ENCODE results near the gene HMGCS2. TPM values are rescaled to one million over a fixed set of nuclear protein-coding genes. Genes with fewer than 3 reads are reported as not detected.

Gene HMGCS2
- total RNA-seq, 1 donor: not detected

GRCh38 chr1:119764220-119764619, 4.5 kb downstream of the HMGCS2 start:
- DNase-seq (ENCODE audit: low read depth in 2 of 3, low spot score in 2 of 3): no peak

GRCh38 chr1:119762953-119763352, 5.8 kb downstream of the HMGCS2 start:
- no peak for DNase-seq (ENCODE audit: low read depth in 2 of 3, low spot score in 2 of 3)

GRCh38 chr1:119762409-119762808, 6.3 kb downstream of the HMGCS2 start:
- no peak for DNase-seq (ENCODE audit: low read depth in 2 of 3, low spot score in 2 of 3)

- DNase-seq (ENCODE audit: low read depth in 2 of 3, low spot score in 2 of 3): no peak
Measured at GRCh38 chr1:119758584-119758983, 10.1 kb downstream of the HMGCS2 start.

DNA sequence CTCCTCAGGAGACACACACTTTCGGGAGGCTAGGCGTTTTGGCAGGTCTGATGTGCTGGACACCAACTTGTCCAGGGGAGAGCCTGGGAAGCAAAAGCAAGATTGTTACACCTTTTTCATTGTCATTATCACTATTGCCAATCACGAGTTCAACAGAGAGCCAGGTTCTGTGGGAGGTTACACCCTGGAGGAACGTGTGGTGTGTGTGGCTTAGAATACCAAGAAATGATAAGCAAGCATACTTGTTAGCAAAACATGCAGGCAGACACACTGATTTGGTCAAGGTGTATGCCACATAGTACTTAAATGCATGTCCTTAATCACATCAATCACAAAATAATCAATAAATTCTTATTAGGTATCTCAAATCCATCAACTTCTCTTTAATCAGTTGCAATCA, 16.1 kb downstream of the HMGCS2 start:
- no peak for DNase-seq (ENCODE audit: low read depth in 2 of 3, low spot score in 2 of 3)

DNA sequence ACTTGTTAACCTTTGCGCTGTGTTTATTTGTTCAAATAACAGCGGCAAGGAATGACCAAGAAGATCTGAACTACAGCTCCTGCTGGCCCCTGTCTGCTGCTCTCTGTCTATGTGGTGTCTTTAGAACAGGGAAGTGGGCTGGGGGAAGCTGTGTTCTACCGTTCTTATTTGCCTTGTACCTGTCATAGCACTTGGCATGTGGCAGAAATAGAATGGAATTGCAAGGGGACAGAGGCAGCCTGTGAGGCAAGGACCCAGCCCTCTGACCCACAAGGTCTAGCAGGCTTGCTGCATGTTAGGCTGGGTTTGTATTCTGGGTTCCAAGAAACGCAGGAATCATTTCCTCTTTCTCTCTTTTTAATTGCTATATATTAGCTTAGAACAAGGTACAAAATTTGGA, 20.7 kb downstream of the HMGCS2 start:
- DNase-seq (ENCODE audit: low read depth in 2 of 3, low spot score in 2 of 3): peak in 1 of 3 donors; percentile 11

DNA sequence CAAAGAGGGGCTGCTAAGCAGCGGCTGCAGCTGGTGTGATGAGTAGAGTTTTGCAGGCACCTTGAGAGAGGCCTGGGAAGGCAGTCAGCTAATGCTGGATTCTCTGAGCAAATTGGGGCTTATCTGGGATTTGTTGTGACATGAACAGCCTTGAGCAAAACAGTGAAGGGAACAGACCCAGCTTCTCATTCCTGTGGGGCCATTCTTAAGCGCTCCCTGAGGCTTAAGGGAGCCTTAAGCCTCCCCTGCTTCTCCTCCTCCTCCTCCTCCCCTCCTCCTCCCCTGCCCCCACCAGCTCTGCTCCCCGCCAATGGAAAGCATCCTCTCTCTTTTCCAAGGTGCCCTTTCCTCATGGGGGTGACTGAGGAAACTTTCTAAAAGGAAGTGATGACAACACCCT, 21.3 kb downstream of the HMGCS2 start:
- DNase-seq (ENCODE audit: low read depth in 2 of 3, low spot score in 2 of 3): no peak

- no peak for DNase-seq (ENCODE audit: low read depth in 2 of 3, low spot score in 2 of 3)
Measured at GRCh38 chr1:119745034-119745433, 23.7 kb downstream of the HMGCS2 start.

GRCh38 chr1:119744598-119744942, 24.1 kb downstream of the HMGCS2 start:
- DNase-seq (ENCODE audit: low read depth in 2 of 3, low spot score in 2 of 3): no peak

GRCh38 chr1:119743776-119744597, 24.7 kb downstream of the HMGCS2 start:
- DNase-seq (ENCODE audit: low read depth in 2 of 3, low spot score in 2 of 3): peak; percentile 5 to 85 (median 65)

DNA sequence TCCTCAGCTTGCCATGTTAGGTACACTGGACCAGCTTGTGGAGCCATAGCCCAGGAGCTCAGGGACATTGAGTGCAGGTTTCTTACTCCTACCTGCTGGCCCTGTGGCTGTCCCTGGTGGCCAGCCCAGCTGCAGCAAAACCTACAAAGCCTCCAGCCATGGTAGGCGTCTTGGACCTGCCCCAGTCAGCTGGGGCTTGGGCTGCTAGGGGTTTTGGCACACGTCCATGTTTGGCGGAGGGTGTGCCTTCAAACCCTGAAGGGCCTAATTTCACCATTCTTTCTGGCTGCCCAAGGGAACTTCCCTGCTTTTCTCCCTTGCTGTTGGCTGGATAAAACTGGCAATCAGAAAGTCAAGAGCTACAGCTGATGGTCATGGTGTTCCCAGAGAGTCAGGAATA, 25.4 kb downstream of the HMGCS2 start:
- DNase-seq (ENCODE audit: low read depth in 2 of 3, low spot score in 2 of 3): no peak

DNA sequence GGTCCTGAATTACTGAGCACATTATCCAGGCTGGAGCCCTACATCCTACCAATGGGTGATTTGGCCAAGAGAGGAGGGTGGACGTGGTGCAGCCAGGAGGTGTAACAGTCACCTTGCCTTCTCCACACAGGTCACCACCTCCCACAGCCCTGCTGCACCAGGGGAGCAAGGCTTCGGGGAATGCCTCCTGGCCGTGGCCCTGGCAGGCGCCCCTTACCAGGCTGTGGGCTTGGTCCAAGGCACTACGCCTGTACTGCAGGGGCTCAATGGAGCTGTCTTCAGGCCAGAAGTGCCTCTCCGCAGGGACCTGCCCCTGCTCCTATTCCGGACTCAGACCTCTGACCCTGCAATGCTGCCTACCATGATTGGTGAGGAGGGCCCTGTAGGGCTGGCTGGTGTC, 26.0 kb downstream of the HMGCS2 start:
- no peak for DNase-seq (ENCODE audit: low read depth in 2 of 3, low spot score in 2 of 3)

- DNase-seq (ENCODE audit: low read depth in 2 of 3, low spot score in 2 of 3): no peak
Measured at GRCh38 chr1:119742202-119742601, 26.5 kb downstream of the HMGCS2 start.

DNA sequence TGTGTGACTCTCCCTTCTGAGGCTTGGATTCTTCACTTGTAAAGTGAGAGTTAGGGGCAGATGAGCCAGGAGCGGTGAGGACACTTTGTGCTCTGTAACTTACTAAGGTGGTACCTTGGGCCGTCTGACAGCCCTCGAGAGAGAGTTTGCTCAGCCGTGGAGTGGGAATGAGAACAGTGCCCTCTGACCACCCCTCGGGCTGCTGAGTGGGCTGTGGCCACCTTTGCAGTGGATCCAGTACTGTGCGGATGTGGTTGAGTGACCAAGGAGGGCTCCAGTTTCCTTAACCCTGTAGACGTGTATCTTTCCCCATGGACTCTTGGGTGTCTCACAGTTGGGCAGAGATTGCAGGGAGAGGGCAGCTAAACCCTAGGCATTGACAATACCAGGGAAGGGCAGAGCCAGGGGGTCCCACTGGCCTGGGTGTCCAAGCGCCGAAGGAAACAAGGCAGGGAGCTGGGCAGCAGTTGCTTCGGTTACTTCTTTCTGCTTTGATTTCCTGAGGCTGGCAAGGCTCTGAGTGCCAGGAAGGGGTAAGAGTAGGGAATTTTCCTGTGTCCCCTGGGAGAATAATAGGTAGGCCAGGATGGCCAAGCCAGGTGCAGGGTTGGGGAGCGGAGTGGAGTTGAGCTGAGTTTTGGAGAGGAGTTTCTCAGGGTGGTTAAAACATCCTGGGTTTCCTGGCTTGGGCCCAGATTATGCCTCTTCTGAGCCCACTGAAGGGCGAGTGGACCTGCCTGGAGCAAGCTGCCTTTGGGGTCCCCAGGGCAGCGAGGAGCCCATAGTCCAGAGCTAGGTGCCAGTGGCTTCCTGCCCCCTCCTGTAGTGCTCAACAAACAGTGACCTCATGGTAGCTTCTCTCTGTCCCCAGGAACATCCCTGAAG, 27.6 kb downstream of the HMGCS2 start:
- DNase-seq (ENCODE audit: low read depth in 2 of 3, low spot score in 2 of 3): no peak

- no peak for DNase-seq (ENCODE audit: low read depth in 2 of 3, low spot score in 2 of 3)
Measured at GRCh38 chr1:119740261-119740660, 28.4 kb downstream of the HMGCS2 start.

DNA sequence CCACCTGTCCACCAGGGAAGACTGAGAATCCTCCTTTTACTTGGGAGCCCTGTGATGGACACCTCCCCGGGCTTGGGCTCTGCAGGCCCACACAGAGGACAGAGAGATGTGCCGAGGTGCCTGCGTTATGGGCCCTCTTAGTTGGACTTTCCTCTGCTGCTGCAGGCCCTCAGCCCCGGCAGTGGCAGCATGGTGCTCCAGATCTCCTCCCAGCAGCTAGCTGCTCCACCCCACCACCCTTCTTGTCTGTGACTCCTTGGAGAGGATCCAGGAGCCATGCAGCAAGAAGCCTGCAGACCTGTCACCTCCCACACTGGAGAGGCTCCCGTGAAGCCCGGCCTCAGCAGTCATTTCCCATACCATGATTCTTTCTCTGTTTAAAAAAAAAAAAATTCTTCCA, 29.6 kb downstream of the HMGCS2 start:
- DNase-seq (ENCODE audit: low read depth in 2 of 3, low spot score in 2 of 3): no peak

GRCh38 chr1:119738100-119738720, 30.5 kb downstream of the HMGCS2 start:
- DNase-seq (ENCODE audit: low read depth in 2 of 3, low spot score in 2 of 3): no peak

DNA sequence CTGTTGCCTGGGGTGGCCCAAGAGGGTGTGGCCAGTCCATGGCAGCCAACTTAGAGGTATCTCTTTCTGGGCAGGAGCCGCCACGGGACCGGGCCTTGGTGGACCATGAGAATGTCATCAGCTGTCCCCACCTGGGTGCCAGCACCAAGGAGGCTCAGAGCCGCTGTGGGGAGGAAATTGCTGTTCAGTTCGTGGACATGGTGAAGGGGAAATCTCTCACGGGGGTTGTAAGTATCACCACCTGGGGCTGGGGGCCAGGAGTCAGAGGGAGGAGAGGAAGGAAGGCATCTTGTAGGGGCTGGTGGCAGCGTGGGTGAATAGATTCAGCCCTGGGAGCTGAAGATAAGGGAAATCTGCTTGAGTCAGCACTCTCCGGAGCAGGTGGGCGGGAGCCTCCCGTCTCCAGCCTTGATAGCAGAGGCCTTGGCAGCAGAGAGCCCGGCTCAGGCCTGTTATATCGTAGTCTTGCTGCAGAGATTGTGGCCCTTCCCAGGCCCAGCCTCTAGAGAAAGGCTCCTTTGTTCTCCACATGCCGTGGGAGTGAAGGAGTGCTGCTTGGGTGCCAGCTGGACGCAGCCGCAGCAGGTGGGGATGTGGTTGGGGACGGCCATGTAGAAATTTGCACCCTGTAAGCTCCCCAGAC, 31.5 kb downstream of the HMGCS2 start:
- peak in 2 of 3 donors; percentile 85 to 94 for DNase-seq (ENCODE audit: low read depth in 2 of 3, low spot score in 2 of 3)

DNA sequence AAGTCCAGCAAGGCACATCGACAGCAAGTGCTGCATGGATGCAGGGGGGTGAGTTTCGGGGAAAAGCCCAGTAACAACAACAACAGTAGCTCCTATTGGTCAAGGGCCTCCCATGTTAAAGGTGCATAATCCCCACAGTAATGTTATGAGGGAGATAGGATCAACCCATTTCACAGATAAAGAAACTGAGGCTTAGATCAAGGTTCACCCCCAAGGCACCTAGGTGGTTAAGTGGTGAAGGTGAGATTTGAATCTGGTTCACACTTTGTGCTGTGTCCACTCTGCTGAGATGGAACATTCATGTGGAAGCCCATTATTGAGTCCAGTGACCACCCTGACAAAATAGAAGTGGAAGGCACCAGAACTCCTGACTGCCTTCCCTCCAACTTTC, 32.1 kb downstream of the HMGCS2 start:
- no peak for DNase-seq (ENCODE audit: low read depth in 2 of 3, low spot score in 2 of 3)

DNA sequence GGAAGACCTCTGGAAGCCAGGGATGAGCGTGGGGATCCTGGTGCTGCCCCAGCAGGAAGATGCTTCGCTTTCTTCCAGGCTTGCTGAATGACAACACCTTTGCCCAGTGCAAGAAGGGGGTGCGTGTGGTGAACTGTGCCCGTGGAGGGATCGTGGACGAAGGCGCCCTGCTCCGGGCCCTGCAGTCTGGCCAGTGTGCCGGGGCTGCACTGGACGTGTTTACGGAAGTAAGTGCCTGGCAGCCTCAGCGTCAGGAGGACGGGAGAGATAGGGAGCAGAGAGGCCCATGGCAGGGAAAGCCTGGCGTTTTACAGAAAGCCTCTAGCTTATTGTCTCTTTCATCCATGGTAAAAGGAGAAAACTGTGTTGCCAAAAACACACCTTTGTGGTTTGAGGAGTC, 33.5 kb downstream of the HMGCS2 start:
- no peak for DNase-seq (ENCODE audit: low read depth in 2 of 3, low spot score in 2 of 3)

DNA sequence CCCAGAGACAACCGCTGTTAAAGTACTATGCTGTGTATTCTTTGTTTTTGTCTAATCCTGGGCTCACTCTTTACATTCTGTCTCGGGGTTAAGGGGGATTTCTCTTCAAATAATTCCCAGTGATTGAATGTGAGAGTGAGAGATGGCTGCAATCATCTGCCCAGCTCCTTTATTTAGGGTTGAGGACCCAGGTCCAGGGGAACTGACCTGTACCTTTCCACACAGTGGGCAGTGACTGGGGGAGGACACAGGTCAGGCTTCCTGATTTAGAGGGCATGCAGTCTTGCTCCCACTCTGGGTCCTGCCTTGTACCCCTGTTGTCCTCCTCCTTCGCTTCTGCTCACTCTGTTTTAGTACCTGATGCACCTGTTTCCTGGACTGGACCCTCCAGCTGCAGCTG, 35.0 kb downstream of the HMGCS2 start:
- no peak for DNase-seq (ENCODE audit: low read depth in 2 of 3, low spot score in 2 of 3)
